SU-DHL-6 (cell line): ENCODE results near the gene SSNA1.

Source experiments
- EZH2phosphoT487 ChIP-seq: fragments of 200-600 bp; sonication (generic), shearing (Covaris generic); conservative IDR thresholded peaks from 2 replicates; pipeline ENCODE4 v1.6.1; 2018; ENCODE audit warnings: mild to moderate bottlenecking, antibody characterized with exemption, low read length, moderate library complexity, mixed read lengths
- TF ChIP-seq, protein P1 (sequence below): fragments of 200-600 bp; sonication (generic); IDR thresholded peaks from one replicate; pipeline ENCODE4 v1.5.1; 2017; ENCODE audit warnings: antibody characterized with exemption, mild to moderate bottlenecking, low read length, moderate library complexity; ENCODE audit not compliant: insufficient read depth, poor library complexity, severe bottlenecking

GRCh38 chr9:137168573-137168903 is 19.9 kb upstream of the SSNA1 start:
- TF ChIP-seq, protein P1, sequence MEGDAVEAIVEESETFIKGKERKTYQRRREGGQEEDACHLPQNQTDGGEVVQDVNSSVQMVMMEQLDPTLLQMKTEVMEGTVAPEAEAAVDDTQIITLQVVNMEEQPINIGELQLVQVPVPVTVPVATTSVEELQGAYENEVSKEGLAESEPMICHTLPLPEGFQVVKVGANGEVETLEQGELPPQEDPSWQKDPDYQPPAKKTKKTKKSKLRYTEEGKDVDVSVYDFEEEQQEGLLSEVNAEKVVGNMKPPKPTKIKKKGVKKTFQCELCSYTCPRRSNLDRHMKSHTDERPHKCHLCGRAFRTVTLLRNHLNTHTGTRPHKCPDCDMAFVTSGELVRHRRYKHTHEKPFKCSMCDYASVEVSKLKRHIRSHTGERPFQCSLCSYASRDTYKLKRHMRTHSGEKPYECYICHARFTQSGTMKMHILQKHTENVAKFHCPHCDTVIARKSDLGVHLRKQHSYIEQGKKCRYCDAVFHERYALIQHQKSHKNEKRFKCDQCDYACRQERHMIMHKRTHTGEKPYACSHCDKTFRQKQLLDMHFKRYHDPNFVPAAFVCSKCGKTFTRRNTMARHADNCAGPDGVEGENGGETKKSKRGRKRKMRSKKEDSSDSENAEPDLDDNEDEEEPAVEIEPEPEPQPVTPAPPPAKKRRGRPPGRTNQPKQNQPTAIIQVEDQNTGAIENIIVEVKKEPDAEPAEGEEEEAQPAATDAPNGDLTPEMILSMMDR = no peak
- no peak for TF ChIP-seq EZH2phosphoT487
